D721Med (cell line): ENCODE data around the gene PLSCR5.

Experiments used
- DNase-seq: peaks from one replicate; pipeline ENCODE4 v3.0.0; 2011; ENCODE audit warnings: low spot score; ENCODE audit not compliant: insufficient read length
- FAIRE-seq: peaks from 2 replicates; lab custom pipeline; 2011; peaks lifted over from hg19 to GRCh38; lab: Jason Lieb, UNC
- TF ChIP-seq, protein P1 (sequence below): IDR thresholded peaks from 2 replicates; pipeline ENCODE4 v1.5.1; 2012; ENCODE audit warnings: mild to moderate bottlenecking, control low read depth; ENCODE audit not compliant: insufficient read depth; ENCODE audit errors: missing control alignments

Gene PLSCR5

DNA sequence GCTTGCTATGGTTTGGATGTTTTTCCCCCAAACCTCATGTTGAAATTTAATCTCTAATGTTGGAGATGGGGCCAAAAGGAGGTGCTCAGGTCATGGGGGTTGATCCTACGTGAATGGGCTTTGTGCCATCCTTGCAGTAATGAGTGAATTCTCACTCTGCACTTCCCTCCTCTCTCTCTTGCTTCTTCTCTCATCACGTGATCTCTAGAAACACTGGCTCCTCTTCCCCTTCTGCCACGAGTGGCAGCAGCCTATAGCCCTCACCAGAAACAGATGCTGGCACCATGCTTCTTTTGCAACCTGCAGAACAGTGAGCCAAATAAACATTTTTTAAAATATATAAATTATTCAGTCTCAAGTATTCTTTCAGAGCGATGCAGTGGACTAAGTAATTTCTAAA lies 47.4 kb downstream of the PLSCR5 start:
- no peak for FAIRE-seq
- TF ChIP-seq, protein P1, sequence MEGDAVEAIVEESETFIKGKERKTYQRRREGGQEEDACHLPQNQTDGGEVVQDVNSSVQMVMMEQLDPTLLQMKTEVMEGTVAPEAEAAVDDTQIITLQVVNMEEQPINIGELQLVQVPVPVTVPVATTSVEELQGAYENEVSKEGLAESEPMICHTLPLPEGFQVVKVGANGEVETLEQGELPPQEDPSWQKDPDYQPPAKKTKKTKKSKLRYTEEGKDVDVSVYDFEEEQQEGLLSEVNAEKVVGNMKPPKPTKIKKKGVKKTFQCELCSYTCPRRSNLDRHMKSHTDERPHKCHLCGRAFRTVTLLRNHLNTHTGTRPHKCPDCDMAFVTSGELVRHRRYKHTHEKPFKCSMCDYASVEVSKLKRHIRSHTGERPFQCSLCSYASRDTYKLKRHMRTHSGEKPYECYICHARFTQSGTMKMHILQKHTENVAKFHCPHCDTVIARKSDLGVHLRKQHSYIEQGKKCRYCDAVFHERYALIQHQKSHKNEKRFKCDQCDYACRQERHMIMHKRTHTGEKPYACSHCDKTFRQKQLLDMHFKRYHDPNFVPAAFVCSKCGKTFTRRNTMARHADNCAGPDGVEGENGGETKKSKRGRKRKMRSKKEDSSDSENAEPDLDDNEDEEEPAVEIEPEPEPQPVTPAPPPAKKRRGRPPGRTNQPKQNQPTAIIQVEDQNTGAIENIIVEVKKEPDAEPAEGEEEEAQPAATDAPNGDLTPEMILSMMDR = no peak
- no peak for DNase-seq

DNA sequence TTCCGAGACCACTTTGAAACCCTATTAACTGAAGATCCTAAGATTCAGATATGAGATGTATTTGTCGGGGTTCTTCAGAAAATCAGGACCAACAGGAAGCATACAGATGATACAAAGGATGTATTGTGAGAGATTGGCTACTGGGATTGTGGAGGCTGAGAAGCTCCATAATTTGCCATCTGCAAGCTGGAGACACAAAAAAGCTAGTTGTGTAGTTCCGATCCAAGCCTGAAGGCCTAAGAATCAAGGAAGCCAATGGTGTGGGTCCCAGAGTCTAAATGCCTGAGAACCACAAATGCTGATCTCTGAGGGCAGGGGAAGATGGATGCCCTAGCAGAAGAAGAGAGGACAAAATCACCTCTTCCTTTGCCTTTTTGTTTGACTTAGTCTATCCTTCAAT lies 49.8 kb downstream of the PLSCR5 start:
- FAIRE-seq (no peak), DNase-seq (no peak)
- TF ChIP-seq, protein P1 = no peak

DNA sequence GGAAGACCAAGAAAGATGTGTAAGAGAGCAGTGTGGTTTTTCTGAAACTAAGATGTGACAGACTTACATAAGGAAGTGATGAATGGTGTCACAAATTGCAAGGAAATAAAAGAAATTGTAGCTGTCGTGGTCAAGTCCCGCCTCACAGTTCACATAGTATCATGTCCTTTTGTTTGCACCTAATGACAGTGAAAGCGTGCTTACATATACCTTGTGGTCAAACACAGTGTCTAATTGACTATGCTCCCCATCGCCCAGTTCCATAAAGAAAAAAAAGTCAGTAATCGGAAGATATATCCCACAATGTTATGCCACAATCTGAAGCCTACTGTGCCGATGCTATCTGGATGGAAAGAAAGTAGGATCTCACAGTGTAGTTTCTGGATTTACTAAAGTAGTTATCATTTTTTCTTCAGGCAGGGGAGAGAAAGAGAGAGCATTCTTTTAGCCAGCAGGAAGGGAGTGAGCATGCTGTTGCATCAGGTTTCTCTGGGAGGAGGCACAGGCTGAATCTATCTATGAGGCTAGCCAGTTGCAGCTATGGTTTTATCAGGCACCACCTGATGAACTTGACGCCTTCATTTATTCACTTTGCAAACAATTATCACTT lies 50.9 kb downstream of the PLSCR5 start:
- no peak for DNase-seq
- no peak for FAIRE-seq

DNA sequence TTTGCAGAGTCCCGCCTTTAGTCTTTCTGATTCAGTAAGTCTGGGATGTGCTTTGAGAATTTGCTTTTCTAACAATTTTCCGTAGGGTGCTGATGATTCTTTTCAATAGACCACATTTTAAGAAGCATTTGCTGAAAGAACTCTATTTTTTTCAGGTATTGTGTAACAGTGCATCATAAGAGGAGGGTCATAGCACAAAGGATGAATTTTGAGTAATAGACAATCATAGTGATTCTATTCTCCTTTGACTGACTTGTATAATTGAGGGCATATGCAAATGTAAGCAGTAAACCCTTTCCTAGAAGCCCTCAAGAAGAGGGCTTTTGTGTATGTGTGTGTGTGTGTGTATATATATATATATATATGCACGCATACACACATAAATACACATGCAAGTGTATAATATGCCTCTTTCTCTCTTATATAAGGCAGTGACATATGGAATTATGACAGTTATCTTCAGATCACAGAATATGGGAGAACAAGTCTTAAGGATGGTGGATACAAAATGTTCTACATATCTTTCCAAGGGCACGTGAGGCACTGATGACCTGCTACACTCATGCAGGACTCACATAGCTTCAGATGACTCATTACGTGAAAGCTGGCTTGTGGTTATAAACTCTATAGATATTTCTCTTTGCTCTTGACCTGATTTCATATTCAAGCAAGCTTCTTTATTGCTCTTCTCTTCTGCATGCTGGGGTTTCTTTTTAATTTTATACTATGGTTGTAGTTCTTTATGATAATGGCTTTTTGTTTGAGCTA lies 54.2 kb downstream of the PLSCR5 start:
- FAIRE-seq (no peak), DNase-seq (no peak)
- TF ChIP-seq, protein P1 = no peak

More for the DNA sequence above, 50.9 kb downstream of the PLSCR5 start:
- TF ChIP-seq, protein P1 = no peak

DNA sequence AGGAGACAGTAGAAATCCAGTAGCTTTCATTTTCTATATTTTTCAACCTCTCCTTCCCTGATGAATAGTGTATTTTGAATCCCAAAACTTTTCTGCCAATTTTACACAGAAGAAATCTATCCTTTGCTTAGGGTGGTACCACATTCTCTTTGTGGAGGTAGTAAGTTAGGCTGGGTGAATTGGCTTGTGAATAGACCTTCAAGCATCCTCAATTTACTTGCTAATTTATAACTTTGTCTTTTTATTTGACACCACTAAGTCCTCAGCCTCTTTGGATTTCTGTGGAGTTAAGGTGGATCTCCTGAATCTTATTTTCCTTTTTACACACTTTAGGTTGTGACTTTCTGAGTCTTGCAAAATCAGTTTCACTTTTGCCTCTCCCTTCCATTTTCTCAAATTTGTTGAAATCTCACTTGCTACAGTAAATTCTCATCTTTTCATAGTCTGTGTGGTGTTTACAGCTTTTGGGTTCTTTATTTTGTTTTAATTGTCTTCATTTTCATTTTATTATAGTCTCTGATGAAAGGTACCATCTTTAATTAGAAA lies 55.0 kb downstream of the PLSCR5 start:
- DNase-seq (no peak), FAIRE-seq (no peak)
- TF ChIP-seq, protein P1 = no peak

DNA sequence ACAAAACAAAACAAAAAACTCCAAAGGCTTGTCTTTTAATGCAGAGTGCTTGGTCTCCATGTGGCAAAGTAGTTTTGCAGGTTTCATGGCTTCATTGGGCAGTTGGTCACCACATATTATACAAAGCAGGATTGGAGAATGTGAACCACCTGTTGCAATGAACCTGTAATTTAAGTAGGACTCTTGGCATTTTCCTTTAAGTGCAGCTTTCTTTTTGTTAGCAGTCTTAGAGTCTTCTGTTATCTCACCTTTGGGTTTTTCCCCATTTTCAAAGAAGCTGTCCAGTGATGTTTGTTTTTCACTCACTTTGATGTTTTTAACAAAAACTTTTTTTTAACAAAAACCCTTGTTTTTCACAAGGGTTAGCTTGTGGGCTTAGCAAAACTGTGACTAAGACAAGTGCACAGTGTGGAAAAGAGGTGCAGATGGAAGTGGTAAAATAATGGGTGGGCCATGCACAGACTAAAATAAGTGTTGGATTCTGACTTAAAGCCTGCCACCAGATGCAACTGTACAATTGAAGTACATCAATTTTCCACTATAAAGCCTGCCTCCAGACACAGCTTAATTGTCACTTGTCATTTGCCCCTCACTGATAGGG lies 57.8 kb downstream of the PLSCR5 start:
- TF ChIP-seq, protein P1 = no peak
- DNase-seq (no peak), FAIRE-seq (no peak)
